HTR-8/SVneo (cell line): ENCODE data around the gene SEC31B.

Source experiments
- DNase-seq: peaks from one replicate; pipeline ENCODE4 v3.0.0; 2011; ENCODE audit warnings: low spot score, mixed read lengths; ENCODE audit not compliant: insufficient read length
- FAIRE-seq: peaks from 2 replicates; lab custom pipeline; 2011; peaks lifted over from hg19 to GRCh38; lab: Jason Lieb, UNC

Gene SEC31B

GRCh38 chr10:100531761-100532160 is 12.1 kb upstream of the SEC31B start:
- no peak for FAIRE-seq
- DNase-seq, result no peak

GRCh38 chr10:100529475-100530298 is 10.0 kb upstream of the SEC31B start, which contains the start of gene NDUFB8:
Gene NDUFB8, minus strand, starts transcription at chr10:100529871. Its CDS starts 20 bp downstream, at chr10:100529851.
- peak; percentile 40 for FAIRE-seq
- peak; percentile 88 for DNase-seq

- FAIRE-seq (no peak), DNase-seq (no peak)
Measured at GRCh38 chr10:100528921-100529474, 9.3 kb upstream of the SEC31B start.

GRCh38 chr10:100528123-100528886 is 8.6 kb upstream of the SEC31B start:
- no peak for DNase-seq
- FAIRE-seq, result no peak

- no peak for DNase-seq
- no peak for FAIRE-seq
Measured at GRCh38 chr10:100524638-100525037, 5.0 kb upstream of the SEC31B start.

- DNase-seq (no peak), FAIRE-seq (no peak)
Measured at GRCh38 chr10:100524206-100524605, 4.5 kb upstream of the SEC31B start.

- no peak for FAIRE-seq
- DNase-seq, result no peak
Measured at GRCh38 chr10:100522945-100523344, 3.3 kb upstream of the SEC31B start.

- DNase-seq (no peak), FAIRE-seq (no peak)
Measured at GRCh38 chr10:100522107-100522801, 2.6 kb upstream of the SEC31B start.

- FAIRE-seq, result no peak
- no peak for DNase-seq
Measured at GRCh38 chr10:100520811-100521210, 1.1 kb upstream of the SEC31B start.

GRCh38 chr10:100518761-100519241 is 860 bp downstream of the SEC31B start:
- DNase-seq, result peak; percentile 69

GRCh38 chr10:100516847-100517246 is 2.8 kb downstream of the SEC31B start:
- FAIRE-seq, result no peak
- no peak for DNase-seq

More at GRCh38 chr10:100518761-100519241, 860 bp downstream of the SEC31B start:
- no peak for FAIRE-seq

- FAIRE-seq (no peak), DNase-seq (no peak)
Measured at GRCh38 chr10:100515612-100516011, 4.0 kb downstream of the SEC31B start.

- DNase-seq, result no peak
- no peak for FAIRE-seq
Measured at GRCh38 chr10:100510533-100511308, 8.9 kb downstream of the SEC31B start.

- DNase-seq (no peak), FAIRE-seq (no peak)
Measured at GRCh38 chr10:100509241-100509840, 10.3 kb downstream of the SEC31B start.

- DNase-seq (peak; percentile 54), FAIRE-seq (peak; percentile 31)
Measured at GRCh38 chr10:100508691-100509150, 10.9 kb downstream of the SEC31B start.

GRCh38 chr10:100508266-100508665 is 11.4 kb downstream of the SEC31B start:
- DNase-seq, result no peak
- no peak for FAIRE-seq

GRCh38 chr10:100507357-100507732 is 12.3 kb downstream of the SEC31B start:
- DNase-seq (no peak), FAIRE-seq (peak; percentile 81)

- DNase-seq (no peak), FAIRE-seq (no peak)
Measured at GRCh38 chr10:100506596-100507356, 12.9 kb downstream of the SEC31B start.
